Stimulated activated CD4-positive, alpha-beta T cell treated with anti-CD3 and anti-CD28 coated beads, Interleukin-4, amount 100 ng/mL, for 1 hour (primary cell): ENCODE results near the gene MRPS16.
"Not testable (repeated sequence)": the region's sequence is repeated elsewhere in the genome, so short reads cannot be mapped to it uniquely, and the experiment has no call there.

Experiments used
- DNase-seq: peaks from one replicate; pipeline ENCODE4 v3.0.0-alpha.2; 2020

Gene MRPS16

DNA sequence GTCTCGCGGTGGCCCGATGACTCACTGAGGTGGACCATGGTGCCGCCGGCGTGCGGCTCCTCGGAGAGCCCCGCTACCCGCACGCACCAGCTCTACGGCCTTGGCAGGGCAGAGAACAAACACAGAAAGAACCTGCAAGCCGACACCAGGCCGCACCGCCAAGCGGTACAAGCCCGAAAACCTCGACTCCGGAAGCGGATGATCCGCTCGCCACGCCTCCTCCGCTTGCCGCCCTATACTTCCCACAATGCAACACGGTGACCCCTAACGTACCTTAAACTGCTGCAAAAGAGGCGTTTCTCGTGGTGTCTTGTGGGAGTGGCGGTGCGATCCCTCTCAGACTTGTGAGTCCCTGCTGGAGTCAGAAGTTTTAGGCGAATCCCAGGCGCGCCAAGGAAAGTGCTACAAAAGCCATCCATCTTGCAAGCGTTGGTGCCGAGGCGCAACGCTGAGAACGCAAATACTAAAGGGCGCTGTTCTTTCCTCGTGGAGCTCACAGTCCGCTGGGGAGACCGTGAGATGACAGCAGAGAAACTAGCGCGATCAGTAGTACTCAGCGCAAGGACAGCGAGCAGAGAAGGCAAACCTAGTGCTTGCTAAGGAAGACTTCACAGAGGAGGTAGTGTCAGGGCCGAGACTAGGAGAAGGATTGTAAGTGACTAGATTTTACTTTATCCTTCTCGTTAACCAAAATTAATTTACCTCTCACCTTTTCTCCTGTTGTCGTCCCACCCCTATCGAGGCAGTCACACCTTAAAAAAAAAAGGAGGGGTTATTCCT is at the start of gene MRPS16:
MRPS16 (minus strand) TSS at position 200 of the 780 bp plus-strand sequence; CDS start at position 38, 162 bp downstream.
- peak; percentile 89 for DNase-seq

DNA sequence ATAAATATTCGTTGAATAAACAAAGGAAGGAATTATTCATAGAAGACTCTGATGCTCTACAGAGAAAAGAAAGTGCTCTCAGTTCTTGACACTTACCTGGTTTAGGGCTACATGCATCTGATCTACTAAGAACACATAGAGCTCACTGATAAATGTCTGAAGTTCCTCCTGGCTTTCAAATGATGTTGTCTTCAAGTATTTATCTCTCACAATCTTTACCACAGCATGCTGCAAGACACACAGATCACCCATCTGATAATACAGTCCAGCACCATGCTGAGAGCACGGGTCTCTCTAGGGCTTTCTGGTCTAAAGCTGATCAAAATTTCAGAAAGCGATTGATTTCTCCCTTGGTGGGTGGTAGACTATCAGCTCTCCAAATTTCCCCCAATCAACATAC is 44.5 kb upstream of the MRPS16 start:
- no peak for DNase-seq

DNA sequence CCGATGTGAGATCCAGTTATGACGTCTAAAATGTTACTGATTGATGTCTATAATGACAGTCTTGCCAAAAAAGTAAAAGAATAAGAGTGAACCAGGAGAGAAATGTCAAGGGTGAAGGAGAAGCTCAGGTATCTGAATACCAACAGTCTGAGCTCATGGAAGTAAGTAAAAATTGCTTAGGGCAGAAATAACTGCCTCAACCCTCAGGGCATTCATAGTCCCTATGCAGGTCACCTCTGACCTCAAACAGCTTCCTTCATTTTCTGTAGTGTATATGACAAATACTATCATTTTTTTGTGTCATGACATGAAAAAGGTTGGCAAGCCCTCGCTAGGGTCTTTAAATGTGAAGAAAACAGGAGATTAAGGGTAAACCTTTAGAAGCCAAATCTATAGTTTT is 41.0 kb upstream of the MRPS16 start:
- no peak for DNase-seq

DNA sequence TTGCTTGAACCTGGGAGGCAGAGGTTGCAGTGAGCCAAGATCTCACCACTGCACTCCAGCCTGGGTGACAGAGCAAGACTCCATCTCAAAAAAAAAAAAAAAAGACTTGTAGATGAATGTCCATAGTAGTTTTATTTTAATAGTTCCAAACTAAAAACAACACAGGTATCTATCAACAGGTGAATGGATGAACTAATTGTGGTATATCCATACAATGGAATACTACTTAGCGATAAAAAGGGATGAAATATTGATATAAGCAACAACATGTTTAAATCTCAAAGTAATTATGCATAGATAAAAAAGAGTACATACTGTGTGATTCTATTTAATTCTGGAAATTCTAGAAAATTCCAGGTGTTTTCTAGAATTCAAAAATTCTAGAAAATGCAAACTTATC is 37.5 kb upstream of the MRPS16 start:
- DNase-seq: no peak

DNA sequence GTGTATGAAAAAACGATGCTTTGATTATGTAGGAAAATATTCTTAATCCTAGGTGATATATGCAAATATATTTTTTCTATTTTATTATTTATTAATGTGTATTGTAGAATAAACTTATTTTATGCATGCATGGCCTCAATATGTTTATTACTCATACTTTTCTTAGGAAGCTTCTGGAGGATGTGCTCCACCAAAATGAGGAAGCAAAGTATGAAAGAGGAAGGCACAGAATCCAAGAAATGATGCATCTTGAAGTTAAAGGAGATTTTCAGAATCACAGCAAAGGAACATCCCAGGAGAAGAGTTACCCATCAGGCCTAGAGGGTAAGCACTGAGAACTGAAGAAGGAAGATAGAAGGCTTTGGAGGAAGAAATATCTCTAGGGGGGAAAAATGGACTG is 35.0 kb upstream of the MRPS16 start:
- no peak for DNase-seq

DNA sequence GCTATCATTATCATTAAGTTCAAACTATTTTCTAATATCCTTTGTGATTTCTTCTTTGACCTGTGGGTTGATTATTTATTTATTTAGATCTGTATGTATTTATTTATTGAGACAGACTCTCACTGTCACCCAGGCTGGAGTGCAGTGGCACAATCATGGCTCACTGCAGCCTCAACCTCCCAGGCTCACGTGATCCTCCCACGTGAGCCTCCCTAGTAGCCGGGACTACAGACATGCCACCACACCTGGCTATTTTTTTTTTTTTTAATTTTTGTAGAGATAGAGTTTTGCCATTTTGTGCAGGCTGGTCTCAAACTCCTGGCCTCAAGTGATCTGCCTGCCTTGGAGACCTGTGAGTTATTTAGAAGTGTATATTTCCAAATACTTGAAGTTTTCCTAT is 28.7 kb upstream of the MRPS16 start:
- DNase-seq: no peak

DNA sequence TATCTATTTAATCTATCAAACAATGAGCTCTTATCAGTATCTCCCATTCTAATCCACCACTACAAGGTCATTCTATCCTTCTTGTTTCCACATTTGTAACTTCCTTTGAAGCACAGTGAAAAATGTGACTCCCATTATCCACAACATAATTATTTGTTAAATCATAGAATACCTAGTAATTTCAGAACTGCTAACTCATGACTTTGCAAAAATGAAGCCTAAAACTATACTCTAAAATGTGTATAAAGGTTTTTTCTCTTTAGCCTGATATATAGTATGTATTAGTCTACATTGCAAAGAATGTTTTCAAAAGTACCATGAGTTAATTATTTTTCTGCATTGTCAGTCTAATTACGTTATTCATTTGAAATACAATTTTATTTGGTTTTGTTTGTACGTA is 12.0 kb upstream of the MRPS16 start:
- no peak for DNase-seq

DNA sequence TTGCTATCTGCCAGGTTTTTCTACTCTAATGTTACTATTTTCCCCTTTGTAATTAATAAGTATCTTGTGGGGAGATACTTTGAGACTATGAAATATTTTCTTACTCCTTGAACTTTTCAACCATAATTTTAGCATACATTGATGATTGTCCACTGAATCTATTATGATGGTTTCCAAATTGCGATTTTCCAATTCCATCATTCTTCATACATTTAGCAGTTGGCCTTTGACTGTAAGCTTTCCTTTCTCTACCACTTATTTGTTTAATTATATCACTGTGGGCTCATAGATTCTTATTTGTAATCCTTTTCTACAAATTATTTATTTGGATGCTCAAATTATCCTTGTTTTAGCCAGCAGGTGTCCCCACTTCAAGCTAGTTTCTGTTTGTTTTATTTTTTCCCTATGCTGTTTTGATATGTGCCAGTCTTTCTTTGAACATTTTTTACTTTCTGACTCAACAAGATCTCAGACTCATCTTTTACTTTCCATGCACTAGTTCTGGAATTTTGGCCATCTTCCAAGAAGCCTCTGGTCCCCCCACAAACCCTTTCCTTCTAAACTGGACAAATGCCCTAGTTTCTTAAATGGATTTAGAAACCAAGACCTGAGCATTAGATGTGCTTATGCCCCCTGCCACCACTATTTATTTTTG is 11.4 kb upstream of the MRPS16 start:
- no peak for DNase-seq

DNA sequence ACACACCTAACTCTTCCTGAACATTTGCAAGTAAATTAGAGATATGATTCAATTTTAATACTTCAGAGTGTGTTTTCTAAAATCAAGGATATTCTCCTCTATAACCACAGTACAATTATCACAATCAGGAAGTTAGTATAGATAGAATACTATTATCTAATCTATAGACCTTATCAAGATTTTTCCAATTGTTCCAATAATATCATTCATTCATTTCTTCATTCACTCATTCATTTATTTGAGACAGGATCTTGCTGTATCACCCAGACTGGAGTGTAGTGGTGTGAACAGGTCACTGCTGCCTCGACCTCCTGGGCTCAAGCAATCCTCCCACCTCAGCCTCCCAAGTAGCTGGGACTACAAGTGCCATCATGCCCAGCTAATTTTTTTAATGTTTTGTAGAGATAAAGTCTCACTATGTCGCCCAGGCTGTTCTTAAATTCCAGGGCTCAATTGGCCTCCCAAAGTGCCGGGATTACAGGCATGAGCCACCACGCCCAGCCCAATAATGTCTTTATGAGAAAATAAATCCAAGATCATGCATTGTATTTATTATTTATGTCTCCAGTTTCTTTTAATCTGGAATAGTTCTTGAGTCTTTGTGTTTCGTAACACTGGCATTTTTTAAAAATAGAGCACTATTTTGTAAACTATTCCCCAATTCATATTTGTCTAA is 10.6 kb upstream of the MRPS16 start:
- DNase-seq: no peak

DNA sequence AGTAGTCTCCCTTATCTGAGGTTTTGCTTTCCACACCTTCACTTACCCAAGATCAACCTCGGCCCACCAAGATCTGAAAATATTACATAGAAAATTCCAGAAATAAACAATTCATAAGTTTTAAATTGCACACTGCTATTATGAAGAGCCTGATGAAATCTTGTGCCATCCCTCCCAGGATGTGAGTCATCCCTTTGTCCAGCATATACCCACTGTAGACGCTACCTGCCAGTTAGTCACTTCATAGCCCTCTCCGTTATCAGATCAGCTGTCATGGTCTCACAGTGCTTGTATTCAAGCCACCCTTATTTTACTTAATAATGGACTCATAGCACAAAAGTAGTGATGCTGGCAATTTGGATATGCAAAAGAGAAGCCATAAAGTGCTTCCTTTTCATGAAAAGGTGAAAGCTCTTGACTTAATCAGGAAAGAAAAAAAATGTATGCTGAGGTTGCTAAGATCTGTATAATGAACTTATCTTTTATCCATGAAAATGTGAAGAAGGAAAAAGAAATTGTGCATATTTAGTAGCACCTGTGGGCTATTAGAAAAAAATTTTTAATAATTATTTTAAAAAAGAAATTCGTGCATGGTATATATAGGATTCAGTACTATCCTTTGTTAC is 9.8 kb upstream of the MRPS16 start:
- DNase-seq: no peak

DNA sequence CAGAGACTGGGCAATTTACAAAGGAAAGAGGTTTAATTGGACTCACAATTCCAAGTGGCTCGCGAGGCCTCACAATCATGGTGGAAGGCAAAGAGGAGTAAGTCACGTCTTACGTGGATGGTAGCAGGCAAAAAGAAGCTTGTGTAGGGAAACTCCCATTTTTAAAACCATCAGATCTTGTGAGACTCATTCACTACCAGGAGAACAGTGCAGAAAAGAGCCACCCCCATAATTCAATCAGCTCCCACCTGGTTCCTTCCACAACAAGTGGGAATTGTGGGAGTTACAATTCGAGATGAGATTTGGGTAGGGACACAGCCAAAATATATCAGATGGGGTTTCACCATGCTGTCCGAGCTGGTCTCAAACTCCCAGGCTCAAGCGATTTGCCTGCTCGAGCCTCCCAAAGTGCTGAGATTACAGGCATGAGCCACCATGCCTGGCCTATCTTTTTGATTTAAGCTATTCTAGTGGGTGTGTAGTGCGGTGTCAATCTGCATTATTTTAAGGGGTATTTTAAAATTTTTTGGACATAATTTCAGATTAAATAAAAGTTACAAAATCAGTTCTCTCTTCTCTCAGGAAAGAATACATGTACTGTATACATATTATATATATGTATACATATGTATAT is 9.0 kb upstream of the MRPS16 start:
- DNase-seq: no peak

DNA sequence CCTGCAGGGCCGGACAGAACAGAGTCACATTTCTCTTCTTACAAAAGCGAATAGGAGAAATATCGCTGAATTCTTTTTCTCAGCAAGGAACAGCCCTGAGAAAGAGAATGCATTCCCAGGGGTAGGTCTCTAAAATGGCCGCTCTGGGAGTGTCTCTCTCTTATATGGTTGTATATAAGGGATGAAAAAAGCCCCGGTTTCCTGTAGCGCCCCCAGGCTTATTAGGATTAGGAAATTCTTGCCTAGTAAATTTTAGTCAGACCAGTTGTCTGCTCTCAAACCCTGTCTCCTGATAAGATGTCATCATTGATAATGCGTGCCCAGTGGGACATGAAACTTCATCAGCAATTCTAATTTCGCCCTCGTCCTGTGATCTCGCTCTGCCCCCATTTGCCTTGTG is 6.2 kb upstream of the MRPS16 start:
- not testable (repeated sequence) for DNase-seq

DNA sequence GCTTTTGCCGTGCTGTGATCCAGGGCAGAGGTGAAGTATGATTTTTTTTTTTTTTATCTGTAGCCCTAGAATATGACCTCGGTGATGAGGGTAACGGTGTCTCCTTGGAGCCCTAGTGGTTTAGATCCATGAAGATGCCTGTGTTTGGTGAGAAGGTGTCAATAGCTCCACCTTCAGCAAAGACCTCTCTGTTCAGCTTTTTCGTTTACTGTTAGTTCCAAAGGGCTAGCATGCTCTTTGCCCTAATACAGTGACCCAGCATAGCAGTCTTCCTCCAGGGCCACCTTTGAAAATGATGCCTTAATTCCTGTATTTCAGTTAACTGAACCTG is 746 bp upstream of the MRPS16 start:
- no peak for DNase-seq

DNA sequence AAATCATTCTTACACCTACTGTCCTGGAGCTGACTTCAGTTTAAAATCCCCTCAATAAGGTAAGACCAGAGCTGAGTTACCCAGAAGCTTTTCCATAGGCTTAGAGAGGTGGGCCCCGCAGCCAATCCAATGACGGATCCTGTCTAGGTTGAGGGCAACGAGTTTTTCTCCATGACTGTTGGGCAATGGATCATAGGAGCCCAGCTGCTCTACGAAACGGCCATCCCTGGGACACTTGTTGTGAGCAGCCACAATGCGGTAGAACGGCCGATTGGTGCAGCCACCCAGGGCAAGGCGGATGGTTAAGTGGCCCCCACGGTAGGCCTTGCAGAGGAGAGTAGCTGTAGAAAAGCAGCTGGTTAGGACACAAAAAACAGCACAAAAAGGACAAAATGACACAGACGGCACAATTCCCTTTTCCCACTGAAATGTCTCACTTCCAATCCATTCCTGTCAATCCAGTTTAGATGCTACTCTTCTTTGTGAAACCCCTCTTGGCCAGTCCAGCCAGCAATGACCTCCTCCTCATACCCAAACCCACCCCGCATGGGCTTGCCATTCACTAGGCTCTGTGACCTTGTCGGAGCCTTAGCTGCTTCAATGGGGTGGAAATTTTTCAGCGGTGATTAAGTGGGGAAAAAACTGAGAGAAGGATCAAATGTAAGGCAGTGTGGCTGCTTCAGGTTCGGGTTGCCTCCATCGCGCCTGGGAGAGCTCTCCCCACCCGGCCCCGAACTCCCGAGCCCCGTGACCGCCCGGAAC is 580 bp downstream of the MRPS16 start:
- DNase-seq: peak; percentile 4

DNA sequence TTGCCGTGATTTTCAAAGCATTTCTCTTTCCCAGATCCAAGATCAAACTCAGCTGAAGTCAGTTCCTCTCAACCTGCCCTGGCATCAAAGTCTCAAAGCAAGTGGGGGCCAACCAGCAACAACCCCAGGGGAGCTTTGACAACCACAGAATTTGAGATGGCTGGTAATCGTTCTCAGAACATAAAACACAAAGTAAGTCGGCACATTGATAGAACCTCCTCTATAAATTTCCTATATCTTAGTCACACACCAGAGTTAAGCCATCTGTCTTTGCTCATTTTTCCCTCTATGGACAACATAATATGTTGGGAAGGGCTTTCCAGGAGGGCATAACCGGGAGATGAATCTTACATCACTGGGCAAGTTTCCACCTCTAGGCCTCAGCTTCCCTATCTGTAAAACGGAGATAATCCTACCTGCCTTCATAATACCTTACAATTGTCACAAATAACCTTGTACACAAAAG is 4.2 kb downstream of the MRPS16 start:
- no peak for DNase-seq

DNA sequence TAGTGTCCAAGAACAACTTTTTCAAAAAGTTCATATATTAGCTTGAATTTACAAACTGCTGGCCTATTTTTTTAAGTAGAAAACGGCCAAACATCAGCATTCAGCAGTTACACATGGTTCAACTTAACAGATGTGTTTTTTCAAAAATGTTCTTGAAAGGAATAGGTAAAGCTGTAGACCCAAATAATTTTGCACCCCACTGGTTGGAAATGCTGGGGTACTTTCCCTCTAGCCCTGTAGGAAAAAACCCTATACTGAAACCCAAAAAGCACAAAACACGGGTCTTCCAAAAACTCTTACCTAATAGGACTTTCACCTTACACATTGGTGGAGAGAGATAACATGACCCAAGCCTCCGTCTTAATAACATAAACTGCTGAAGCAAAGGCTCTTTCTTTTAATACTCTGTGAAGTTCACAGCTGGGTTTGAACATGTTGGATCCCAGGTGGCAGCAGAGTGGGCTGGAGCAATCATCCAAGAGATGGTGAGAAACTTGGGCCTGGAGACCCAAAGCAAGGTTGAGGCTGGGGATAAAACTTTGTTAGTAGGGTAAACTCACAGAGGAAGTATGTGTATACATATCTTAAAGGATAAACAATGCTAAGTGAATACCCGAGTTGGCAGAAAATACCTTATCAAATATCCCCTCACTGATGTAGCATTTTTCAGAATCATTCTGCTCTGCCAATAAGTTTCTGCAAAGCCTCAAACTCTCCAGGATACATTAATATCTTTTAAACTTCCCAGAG is 4.8 kb downstream of the MRPS16 start:
- DNase-seq: no peak

DNA sequence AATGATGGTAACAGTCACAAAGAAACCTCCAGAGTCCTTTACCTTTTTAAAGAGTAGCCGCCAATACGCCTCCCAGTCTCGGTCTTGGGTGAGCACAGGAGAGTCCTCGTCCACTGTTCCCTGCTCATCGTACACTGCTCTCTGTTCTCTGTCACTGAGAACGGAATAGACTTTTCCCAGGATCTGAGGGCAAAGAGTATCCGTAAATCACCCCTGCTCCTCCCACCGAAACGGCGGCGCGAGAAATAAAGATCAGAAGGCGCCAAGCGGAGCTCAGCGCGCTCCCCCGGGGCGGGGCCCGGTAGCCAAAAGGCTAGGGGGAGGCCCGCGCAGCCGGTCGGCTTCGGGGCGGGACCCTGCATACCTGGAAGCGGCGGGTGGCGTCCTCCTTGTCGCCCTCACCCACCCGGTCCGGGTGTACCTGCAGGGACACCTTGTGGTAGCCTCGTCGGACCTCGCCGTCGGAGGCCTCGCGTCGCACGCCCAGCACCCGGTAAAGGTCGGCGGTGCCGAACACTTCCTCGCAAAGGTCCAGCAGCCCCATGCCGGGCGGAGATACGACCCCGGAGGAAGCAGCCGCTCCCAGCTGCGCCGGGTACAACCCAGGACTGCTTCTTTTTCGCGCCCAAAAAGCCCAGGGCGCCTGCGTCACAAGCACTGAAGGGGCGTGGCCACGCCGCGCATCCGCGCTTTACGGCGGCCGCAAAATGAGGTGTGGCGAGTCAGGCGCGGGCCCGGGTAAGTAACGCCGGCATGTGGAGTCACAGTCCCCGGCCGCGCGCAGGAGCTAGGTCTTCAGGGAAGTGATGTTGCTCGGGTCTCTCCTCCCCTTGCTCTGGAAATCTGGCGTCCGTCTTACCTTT is 5.6 kb downstream of the MRPS16 start, which contains the start of gene DNAJC9:
DNAJC9 (minus strand) TSS at position 610 of the 863 bp plus-strand sequence; CDS start at position 544, 66 bp downstream.
- DNase-seq: peak; percentile 98

DNA sequence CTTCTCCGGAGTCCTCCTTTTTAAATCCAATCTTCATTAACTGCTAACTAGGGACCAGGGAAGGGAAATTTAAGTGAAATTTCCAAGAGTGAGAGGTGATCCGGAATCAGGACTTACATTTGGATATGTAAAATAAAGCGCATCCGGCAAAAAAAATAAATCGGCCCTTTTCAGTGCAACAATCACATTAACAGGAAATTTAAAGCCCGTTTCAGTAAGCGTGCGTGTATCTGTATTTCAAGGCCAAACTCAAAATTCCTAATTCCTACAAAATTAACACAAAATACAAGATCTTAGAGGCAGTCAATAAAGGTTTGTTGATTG is 6.2 kb downstream of the MRPS16 start:
- DNase-seq: no peak

DNA sequence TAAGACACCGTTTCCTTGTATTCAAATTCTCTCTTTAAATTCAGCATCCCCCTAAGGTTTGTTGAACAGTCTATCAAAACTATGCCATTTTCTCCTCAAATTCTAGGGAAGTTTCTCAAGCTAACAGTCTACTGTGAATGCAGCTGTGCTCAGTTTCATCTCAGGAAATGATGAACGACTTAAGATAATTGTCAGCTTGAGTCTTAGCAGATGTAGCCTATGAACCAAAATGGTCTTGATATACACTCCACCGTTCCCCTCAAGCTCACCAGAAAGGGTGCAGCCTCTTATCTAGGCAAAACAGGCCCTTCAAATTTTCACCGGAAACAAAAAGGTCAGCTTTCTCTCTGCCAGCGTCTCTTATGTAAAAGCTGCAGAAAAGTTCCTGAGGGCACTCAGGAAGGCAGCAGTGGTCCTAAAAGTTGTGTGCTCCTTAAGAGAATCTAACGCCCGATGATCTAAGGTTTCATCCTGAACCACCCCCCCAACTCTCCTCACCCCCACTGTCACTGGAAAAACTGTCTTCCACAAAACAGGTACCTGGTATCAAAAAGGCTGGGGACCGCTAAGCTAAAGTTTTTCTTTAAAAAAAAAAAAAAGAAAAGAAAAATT is 7.5 kb downstream of the MRPS16 start:
- DNase-seq: no peak

DNA sequence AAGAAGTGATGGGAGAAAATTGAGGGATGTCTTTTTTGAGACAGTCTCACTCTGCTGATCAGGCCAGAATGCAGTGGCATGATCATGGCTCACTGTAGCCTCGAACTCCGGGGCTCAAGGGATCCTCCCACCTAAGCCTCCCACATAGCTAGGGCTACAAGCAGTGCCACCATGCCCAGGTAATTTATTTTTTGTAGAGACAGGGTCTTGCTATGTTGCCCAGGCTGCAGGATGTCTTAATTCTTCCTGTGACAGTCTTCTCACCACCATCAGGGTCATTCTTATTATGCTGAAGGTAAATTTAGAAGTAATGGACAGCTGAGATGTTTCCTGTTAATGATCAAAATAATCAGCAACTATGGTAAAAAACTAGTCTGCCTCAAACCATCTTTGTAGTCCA is 12.5 kb downstream of the MRPS16 start:
- no peak for DNase-seq
